TTC549 (cell line): ENCODE results near the gene GNAI3.

Experiments
- FAIRE-seq: peaks from 2 replicates; lab custom pipeline; 2012; peaks lifted over from hg19 to GRCh38; lab: Jason Lieb, UNC

GNAI3 gene

GRCh38 chr1:109527098-109527811 is 21.2 kb upstream of the GNAI3 start:
- FAIRE-seq = no peak

- FAIRE-seq = no peak
These were observed 20.3 kb upstream of the GNAI3 start for GRCh38 chr1:109527846-109528695.

GRCh38 chr1:109528712-109529111 is 19.7 kb upstream of the GNAI3 start:
- no peak for FAIRE-seq

- no peak for FAIRE-seq
These were observed 18.4 kb upstream of the GNAI3 start for GRCh38 chr1:109529881-109530456.

- FAIRE-seq = no peak
These were observed 17.8 kb upstream of the GNAI3 start for GRCh38 chr1:109530457-109531087.

GRCh38 chr1:109531380-109531779 is 17.0 kb upstream of the GNAI3 start:
- no peak for FAIRE-seq

- FAIRE-seq = no peak
These were observed 16.5 kb upstream of the GNAI3 start for GRCh38 chr1:109531826-109532364.

- FAIRE-seq = no peak
These were observed 15.9 kb upstream of the GNAI3 start for GRCh38 chr1:109532365-109533136.

GRCh38 chr1:109534307-109534858 is 14.0 kb upstream of the GNAI3 start:
- FAIRE-seq = no peak

GRCh38 chr1:109535481-109535880 is 12.9 kb upstream of the GNAI3 start:
- FAIRE-seq = no peak

- FAIRE-seq = no peak
These were observed 12.4 kb upstream of the GNAI3 start for GRCh38 chr1:109535971-109536491.

GRCh38 chr1:109537450-109538178 is 10.8 kb upstream of the GNAI3 start:
- no peak for FAIRE-seq

- FAIRE-seq = no peak
These were observed 9.4 kb upstream of the GNAI3 start for GRCh38 chr1:109538827-109539555.

GRCh38 chr1:109539676-109540075 is 8.7 kb upstream of the GNAI3 start, which contains the start of gene GPR61:
Gene GPR61, plus strand, starts transcription at chr1:109539872. Its CDS starts 3,151 bp downstream, at chr1:109543023.
- no peak for FAIRE-seq

- no peak for FAIRE-seq
These were observed 7.3 kb upstream of the GNAI3 start for GRCh38 chr1:109541102-109541501.

GRCh38 chr1:109542657-109543056 is 5.8 kb upstream of the GNAI3 start:
- no peak for FAIRE-seq

- FAIRE-seq = no peak
These were observed 5.0 kb upstream of the GNAI3 start for GRCh38 chr1:109543283-109543987.

GRCh38 chr1:109543988-109544735 is 4.3 kb upstream of the GNAI3 start:
- FAIRE-seq = no peak
